ENCODE data around the gene RASD2. TPM values are rescaled to one million over a fixed set of nuclear protein-coding genes. Genes with fewer than 3 reads are reported as not detected.

RASD2 gene
- total RNA-seq, 1 experiment from 2014 or later = 2.4 TPM

GRCh38 chr22:35553341-35553740, 12.7 kb downstream of the RASD2 start:
- POLR2A ChIA-PET = no interaction called here
- H3K4me2 ChIP-seq (ENCODE audit: low read length) = no peak overlapping the region
- peaks cover 9 to 11% of the 10 kb centered on the region in 2 experiments for H3K4me1 ChIP-seq (ENCODE audit: control insufficient read depth in 1 of 2, insufficient read depth in 2 of 2, low read length in 2 of 2)
- no peak overlapping the region for H3K27ac ChIP-seq (ENCODE audit: low read depth, low read length)
- no peaks in the 10 kb centered on the region for H3K79me2 ChIP-seq (ENCODE audit: insufficient read depth, low read length)
- no peaks in the 10 kb centered on the region for H3K36me3 ChIP-seq (ENCODE audit: control insufficient read depth in 1 of 2, insufficient read depth in 2 of 2, low read length in 2 of 2)
- no peak for ATAC-seq
- H2AFZ ChIP-seq (ENCODE audit: low read depth, low read length, poor library complexity, severe bottlenecking) = no peak overlapping the region
- no peaks in the 10 kb centered on the region for H4K20me1 ChIP-seq (ENCODE audit: insufficient read depth)
- no peak for DNase-seq (ENCODE audit: low read depth, low spot score)
- CTCF ChIA-PET = no interaction called here
- no peaks in the 10 kb centered on the region for H3K9me3 ChIP-seq (ENCODE audit: control insufficient read depth in 1 of 2, insufficient read depth in 1 of 2, low read depth in 1 of 2, low read length in 2 of 2)
- H3K4me3 ChIP-seq (replicated peaks in 1 of 2; ENCODE audit: low read depth in 1 of 2, low read length in 2 of 2) = no peak overlapping the region
- no peak overlapping the region for H3K9ac ChIP-seq (ENCODE audit: low read length)
- intact Hi-C loops (cut with micrococcal nuclease) = no loop called here
- no peaks in the 10 kb centered on the region for H3K27me3 ChIP-seq (ENCODE audit: insufficient read depth, low read length)
- RAD21 ChIA-PET (ENCODE audit: low non-redundant PET in 1 of 2, low total read pairs in 2 of 2, uncharacterized antibody in 2 of 2, unreplicated experiment in 2 of 2) = no interaction called here
- TF ChIP-seq, protein P1, sequence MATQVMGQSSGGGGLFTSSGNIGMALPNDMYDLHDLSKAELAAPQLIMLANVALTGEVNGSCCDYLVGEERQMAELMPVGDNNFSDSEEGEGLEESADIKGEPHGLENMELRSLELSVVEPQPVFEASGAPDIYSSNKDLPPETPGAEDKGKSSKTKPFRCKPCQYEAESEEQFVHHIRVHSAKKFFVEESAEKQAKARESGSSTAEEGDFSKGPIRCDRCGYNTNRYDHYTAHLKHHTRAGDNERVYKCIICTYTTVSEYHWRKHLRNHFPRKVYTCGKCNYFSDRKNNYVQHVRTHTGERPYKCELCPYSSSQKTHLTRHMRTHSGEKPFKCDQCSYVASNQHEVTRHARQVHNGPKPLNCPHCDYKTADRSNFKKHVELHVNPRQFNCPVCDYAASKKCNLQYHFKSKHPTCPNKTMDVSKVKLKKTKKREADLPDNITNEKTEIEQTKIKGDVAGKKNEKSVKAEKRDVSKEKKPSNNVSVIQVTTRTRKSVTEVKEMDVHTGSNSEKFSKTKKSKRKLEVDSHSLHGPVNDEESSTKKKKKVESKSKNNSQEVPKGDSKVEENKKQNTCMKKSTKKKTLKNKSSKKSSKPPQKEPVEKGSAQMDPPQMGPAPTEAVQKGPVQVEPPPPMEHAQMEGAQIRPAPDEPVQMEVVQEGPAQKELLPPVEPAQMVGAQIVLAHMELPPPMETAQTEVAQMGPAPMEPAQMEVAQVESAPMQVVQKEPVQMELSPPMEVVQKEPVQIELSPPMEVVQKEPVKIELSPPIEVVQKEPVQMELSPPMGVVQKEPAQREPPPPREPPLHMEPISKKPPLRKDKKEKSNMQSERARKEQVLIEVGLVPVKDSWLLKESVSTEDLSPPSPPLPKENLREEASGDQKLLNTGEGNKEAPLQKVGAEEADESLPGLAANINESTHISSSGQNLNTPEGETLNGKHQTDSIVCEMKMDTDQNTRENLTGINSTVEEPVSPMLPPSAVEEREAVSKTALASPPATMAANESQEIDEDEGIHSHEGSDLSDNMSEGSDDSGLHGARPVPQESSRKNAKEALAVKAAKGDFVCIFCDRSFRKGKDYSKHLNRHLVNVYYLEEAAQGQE (IDR thresholded peaks at IDR 0.05; ENCODE audit: low read depth) = no peak
- TF ChIP-seq SP1 (IDR thresholded peaks at IDR 0.05; ENCODE audit: low read depth) = no peak
- TF ChIP-seq ZFX (IDR thresholded peaks at IDR 0.05) = no peak
- TF ChIP-seq TCF7L2 (IDR thresholded peaks at IDR 0.05; ENCODE audit: borderline replicate concordance, extremely low read depth, insufficient read depth, insufficient read length) = no peak
- TF ChIP-seq, protein P2, sequence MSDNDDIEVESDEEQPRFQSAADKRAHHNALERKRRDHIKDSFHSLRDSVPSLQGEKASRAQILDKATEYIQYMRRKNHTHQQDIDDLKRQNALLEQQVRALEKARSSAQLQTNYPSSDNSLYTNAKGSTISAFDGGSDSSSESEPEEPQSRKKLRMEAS (IDR thresholded peaks at IDR 0.05) = no peak
- no peak for TF ChIP-seq EZH2 (IDR thresholded peaks at IDR 0.05)
- TF ChIP-seq RAD21 (IDR thresholded peaks at IDR 0.05; ENCODE audit: low read depth) = no peak
- TF ChIP-seq EZH2phosphoT487 (IDR thresholded peaks at IDR 0.05; ENCODE audit: borderline replicate concordance) = no peak
- TF ChIP-seq, protein P3, sequence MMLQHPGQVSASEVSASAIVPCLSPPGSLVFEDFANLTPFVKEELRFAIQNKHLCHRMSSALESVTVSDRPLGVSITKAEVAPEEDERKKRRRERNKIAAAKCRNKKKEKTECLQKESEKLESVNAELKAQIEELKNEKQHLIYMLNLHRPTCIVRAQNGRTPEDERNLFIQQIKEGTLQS (IDR thresholded peaks at IDR 0.05) = no peak
- no peak for TF ChIP-seq CBX3 (IDR thresholded peaks at IDR 0.05; ENCODE audit: low read depth)
- TF ChIP-seq ELF1 (IDR thresholded peaks at IDR 0.05; ENCODE audit: borderline replicate concordance, low read depth) = no peak
- no peak for TF ChIP-seq YY1 (IDR thresholded peaks at IDR 0.05; ENCODE audit: extremely low read depth, insufficient replicate concordance, low read depth, low read length)
- TF ChIP-seq, protein P4, sequence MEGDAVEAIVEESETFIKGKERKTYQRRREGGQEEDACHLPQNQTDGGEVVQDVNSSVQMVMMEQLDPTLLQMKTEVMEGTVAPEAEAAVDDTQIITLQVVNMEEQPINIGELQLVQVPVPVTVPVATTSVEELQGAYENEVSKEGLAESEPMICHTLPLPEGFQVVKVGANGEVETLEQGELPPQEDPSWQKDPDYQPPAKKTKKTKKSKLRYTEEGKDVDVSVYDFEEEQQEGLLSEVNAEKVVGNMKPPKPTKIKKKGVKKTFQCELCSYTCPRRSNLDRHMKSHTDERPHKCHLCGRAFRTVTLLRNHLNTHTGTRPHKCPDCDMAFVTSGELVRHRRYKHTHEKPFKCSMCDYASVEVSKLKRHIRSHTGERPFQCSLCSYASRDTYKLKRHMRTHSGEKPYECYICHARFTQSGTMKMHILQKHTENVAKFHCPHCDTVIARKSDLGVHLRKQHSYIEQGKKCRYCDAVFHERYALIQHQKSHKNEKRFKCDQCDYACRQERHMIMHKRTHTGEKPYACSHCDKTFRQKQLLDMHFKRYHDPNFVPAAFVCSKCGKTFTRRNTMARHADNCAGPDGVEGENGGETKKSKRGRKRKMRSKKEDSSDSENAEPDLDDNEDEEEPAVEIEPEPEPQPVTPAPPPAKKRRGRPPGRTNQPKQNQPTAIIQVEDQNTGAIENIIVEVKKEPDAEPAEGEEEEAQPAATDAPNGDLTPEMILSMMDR (IDR thresholded peaks at IDR 0.05 in 2 of 3, conservative IDR thresholded peaks at IDR 0.05 in 1 of 3; ENCODE audit: borderline replicate concordance in 1 of 3, insufficient read depth in 1 of 3, low read depth in 2 of 3, low read length in 2 of 3) = no peak
- no peak for TF ChIP-seq EGR1 (IDR thresholded peaks at IDR 0.05; ENCODE audit: low read depth)
- TF ChIP-seq POLR2AphosphoS5 (IDR thresholded peaks at IDR 0.05; ENCODE audit: low read depth, low read length) = no peak
- TF ChIP-seq JUND (IDR thresholded peaks at IDR 0.05) = no peak
- no peak for TF ChIP-seq ZNF274 (IDR thresholded peaks at IDR 0.05; ENCODE audit: low read depth, low read length)
- no peak for TF ChIP-seq SRF (IDR thresholded peaks at IDR 0.05; ENCODE audit: low read depth)
- no TSS peak for BruUV-seq (replicated peaks)
- no peaks in the 10 kb centered on the region for H3K9me2 ChIP-seq (ENCODE audit: insufficient read depth)

Measured in HCT116 (cell line).